Amygdala (tissue), 56 donors: ENCODE results near the gene ULK3.

Source experiments
- DNase-seq, 56 donors: peaks; one replicate each; lab custom pipeline; 2025; lab: John Stamatoyannopoulos, UW

ULK3 gene

DNA sequence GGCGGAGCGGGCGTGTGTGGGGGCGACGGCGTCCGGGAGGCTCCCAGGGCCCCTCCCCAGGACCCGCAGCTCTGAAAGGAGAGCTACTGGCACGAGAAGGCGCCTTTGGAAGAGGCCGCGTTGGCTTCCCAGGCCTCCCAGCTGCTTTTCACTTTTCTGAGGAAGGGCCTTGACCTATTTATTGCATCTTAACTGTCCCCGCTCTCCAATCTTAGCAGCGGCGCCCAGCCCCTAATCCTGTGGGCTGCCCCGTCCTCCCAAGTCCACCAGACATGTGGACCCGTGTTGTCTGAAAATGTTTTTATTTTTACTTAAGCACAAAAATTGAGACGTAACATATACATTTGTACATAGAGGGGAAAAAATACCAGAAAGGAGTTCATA lies 481 bp upstream of the ULK3 start:
- DNase-seq = no peak

DNA sequence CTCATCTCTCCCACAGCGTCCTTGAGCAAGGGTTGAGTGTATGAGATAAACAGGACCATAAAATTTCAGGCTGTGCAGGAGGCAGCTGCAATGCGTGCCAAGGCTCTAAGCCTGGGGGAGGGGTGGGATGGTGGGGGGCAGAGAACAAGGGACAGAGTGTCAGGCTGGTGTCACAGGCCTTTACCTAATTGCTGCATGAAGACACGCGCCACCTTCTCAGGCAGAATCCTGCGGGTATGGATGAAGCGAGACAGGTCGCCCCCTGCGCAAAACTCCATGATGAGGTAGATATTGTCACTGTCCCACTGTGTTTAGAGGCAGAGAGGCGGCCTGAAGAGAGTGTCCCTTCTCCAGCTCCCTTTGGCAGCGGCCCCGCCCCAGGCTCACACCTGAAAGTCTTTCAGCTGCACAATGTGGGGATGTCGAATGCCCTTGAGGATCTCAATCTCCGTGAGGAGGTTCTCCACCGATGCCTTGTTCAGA lies 1.0 kb downstream of the ULK3 start:
- no peak for DNase-seq

DNA sequence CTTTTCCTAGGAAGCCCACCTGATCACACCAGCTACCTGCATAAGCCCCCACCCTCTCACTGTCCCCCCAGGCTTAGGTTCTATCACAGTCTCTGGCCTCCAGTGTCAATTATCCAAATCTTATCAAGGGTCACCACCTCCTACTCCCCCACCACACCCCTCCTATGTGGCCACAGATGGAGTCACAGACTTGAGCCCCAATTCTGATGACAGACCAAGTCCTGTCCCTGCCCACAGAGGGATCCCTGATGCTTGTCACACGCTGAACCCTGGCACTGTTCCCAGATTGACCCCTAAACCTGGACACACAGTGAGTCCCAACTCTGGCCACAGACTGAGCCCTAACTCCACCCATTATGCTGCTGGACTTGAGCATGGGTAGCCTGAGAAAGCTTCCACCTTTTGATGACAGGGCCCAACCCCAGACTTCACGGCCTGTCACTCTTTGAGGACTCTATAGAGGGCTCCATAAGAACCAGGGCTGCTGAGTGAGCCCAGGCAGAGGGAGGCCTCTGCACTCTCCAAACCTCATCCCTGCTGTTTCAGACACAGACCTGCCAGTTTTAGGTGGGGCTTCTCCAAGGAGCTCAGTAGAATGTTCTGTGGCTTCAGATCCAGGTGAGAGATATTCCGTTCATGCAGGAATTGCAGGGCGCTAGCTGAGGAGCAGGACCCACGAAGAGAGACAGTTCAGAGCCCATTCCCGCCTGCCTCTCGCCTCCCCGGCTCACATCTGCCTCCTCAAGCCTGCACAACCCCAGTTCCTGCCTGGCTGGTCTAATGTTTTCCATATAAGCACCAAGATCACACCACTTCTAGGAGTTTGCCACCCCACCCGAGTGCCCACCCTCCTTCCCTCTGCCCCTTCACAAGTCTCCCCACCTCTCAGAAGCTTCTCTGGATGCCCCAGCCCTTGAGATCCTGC lies 1.8 kb downstream of the ULK3 start:
- DNase-seq = no peak

DNA sequence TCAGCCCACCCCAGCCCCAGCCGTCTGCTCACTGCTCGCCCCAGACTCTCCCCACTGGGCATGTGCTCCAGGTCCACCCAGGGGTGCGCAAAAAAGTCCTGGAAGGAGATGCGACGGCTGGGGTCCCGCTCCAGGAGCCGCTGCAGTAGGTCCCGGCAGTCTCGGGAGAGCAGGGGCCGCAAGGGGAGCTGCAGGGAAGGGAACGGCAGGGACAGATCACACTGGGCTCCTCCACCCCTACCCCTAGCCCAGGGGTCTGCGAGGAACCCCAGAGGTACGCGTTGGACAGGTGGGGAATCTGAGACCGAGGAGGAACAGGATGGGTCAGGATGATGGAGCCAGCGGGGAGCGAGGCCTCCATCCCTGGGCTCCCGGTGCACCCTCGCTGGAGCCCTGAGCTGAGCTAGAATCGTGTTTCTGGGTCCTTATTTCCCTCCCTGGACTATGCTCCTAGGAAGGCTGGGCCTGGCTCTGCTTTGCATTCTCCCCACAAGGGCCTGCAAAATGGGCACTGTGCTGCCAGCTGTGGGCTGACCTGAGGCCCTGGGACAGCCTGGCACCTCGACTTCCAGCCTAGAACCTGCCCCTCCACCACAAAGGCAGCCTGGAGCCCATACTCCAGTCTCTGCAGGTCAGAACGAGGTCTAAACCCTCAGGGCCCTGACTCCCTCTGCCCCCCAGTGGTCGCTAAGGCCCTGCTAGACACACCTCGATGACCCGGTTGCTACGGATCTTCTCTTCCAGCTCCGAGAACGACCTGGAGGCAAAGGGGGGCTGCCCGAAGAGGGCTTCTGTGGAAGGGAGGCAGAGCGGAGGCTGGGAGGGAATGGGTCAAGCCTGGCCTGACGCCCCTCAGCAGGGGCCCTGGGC lies 3.2 kb downstream of the ULK3 start:
- no peak for DNase-seq

DNA sequence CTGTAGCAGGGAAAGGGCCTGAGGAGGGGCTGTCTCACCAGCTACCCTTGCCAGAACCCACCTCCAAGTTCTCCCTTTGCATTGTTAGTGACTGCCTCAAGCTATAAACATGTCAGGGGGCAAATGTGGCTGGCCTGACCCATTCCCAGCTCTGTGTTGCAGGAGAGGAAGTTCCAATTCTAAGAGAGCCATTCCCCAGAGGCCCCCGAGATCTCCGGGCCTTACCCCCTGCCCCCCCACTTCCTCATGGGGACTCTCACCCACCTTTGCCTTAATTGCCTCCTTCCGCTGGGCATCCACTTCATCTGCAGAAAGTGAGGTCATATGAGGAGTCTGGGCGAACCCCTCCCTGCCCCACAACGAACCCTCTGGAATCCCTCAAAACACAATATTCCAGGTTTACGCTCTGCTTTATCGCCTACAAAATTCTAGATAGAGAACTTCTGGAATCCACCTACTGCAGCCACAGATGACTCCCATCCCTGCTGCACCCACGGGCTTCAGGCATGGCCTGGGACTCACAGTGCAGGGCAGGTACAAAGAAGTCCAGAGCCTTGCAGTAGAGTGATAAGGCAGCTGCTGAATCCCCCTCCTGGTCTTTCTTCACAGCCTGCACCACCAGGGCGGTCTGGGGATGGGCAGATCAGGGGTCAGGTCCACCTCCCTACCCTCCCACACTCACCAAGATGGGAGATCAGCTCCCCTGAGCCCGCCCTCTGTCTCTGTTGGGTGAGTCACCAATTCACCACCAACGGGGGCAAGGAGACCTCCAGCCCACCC lies 4.0 kb downstream of the ULK3 start:
- DNase-seq = no peak

DNA sequence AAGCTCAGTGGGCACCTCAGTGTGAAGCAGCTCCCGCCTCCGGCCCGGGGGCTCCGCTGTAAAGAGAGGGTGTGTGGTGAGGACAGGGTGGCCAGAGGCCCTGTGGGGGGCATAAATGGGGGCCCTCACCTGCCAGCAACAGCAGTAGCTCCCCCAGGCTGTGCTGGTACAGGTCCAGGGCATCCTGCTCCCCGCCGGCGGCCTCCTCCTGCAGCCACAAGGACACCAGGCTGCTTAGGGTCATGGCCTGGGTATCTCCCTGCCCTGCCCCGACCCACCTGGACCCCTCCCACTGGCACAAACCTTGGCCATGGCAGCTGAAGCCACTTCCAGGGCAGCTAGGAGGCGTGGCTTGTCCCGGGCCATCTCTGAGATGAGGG lies 4.8 kb downstream of the ULK3 start:
- DNase-seq = no peak

DNA sequence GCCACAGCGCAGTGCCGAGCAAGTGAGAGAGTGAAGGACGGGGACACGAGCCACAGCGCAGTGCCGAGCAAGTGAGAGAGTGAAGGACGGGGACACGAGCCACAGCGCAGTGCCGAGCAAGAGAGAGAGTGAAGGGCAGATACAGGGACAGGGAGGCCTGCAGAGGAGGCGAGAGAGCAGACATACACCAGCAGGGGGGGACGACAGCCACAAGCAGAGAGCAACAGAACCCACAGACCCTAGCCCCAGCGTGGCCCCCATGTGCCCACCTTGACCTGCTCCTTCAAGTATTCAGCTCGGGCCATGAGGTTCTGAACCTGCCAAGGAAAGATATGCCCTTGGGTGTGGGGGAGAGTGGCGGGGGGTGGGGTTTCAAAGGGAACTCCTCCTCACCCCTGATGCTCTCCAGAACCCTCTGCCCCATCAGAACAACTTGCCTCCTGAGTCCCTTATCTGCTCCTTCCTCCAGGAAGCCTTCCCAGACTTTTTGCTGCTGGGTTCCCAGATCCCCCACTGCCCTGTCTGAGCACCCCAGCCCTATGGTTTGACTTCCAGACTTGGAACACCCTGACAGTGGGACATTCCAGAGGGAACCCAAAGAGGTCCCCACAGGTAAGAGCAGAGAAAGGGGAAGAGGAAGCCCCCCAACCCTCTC lies 5.3 kb downstream of the ULK3 start:
- no peak for DNase-seq

DNA sequence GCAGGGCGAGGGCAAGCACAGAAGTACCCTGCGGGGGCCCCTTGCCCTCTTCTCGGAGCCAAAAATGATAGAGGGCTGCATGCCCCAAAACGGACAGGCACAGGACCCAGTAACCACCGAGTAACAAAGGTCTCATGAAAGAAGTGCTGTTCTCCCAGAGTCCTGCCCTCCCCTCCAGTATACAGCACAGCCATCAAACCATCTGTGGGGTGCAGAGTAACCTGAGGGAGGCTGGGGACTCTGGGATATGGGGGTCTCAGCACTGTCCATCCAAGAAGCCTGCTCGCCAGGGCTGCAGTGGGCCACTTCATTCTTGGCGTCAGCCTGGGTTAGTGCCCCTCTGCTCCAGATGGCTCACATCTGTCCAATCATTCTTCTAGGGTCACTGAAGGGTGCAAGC lies 6.1 kb downstream of the ULK3 start:
- no peak for DNase-seq

DNA sequence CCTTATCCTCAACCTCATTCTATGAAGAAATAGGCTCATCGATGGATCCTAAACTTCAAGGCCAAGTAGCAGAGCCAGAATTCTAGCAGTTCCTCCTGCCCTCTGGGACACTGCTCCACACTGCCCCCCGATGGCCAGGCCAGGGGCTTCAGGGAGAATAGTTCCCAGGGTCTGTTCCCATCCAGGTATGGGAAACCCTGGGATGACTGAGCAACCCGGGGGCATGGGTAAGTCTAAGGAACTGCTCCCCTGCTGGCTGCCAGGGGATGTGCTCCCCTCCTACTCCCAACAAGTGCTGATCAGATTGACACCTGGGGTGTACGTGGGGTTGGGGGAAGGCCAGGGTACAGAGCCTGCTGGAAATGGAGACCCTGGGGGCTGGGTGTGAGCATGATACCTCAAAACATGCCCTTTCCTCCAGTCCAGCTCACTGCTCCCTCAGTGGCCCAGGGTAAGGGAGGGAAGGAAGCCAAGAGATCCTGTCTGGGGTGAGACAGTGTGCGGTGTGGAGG lies 7.6 kb downstream of the ULK3 start:
- DNase-seq = peak in 15 of 56 donors; percentile 8 to 58 (median 19)

DNA sequence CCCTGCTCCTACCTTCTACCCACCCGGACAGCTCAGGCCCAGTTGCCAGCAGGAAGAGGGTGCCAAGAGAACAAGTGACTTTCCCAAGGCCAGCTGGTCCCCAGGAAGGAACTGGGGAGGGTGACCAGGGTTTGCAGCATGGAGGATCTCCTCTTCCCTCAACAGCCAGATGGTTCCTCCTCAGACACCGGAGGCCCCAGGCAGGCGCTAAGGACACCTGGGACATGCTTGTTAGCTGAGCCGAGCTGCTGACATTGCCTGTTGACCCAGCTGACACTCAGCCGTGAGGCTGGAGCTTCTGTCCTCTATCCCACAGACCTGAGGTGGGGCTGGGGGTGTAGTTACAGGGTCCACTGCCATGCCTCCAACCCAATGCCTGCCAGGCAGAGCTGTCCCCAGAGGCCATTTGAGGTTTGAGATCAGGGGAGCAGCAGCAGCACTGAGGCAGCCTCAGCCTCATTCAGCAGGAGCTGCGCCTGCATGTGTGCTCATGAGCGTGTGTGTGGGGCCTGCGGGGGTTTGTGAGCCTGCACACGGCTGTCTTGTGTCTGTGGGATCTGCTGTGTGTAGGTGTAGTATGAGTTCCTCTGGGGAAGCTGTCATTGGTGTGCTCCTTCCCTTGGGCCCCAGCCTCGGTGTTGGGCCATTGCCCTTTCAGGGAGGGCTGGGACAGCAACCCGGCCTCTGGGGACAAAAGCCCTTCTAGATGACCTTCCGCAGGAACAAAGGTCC lies 9.4 kb downstream of the ULK3 start:
- peak in 10 of 56 donors; percentile 12 to 57 (median 22) for DNase-seq

DNA sequence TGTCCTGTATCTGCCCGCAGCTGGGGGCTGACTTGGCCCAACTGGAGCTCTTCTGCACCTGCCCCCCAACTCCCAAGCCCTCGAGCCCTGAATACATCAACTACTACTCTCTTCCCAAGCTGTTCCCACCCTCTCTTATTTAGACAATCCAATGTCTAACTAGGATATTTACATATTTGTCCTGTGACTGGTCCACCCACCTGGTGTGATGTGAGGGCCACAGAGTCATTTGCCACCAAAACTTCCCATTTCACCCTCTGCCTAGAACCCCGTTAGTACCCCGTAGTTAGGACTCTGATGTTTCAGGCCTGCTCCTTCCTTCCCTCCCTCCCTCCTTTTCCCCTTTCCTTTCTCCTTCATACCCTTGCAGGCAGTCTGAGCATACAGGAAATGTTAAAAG lies 10.1 kb downstream of the ULK3 start:
- DNase-seq = no peak

DNA sequence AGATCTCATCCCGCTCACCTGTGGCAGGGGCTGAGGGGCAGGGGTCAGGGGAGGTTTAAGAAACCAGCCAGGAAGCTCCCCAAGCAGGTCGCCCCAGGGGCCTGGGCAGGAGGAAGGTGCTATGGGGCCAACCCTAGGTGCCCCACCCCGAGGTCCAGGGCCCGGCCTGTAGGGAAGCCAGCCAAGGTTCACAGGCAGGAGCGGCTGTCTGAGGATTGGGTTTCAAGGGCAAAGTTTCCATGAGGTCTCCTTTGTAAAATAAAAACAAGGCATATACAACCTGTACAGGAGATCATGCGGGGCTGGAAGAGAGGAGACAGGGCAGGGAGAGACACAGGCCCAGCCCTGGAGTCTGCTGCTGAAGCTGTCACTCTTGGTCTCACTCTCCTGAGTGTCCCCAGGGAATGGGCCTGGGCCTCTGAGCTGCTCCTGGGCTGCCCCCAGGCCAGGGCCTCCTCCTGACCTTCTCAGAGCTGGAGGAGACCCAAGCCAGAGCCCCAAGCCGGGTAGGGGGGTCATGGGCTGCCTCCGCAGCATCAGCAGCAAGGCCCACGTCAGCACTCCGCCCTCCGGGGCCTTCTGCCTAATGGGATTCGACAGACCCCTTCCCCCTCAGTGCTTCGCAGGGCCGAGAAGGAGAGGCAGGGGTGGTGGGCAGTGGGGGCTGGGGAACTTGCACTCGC lies 11.0 kb downstream of the ULK3 start:
- DNase-seq = no peak

DNA sequence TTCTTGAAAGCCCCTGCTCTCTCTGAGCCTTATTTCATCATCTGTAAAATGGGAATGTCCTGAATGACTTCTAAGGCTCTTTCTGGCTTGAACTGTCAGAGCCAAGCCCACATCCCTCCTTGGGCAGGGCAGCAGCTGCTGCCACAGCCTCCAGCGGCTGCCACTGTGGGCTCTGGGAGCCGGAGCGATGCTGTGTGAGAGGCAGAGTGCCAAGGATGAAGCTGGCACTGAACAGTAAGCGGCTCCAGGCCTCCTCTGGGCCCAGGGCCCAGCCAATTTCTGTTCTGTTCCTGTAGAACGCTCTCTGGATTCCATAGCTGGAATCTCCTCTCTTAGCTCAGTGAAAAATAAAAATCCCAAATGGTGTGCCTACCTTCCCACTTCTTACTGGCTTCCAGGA lies 12.1 kb downstream of the ULK3 start:
- peak in 46 of 56 donors; percentile 7 to 79 (median 46) for DNase-seq

DNA sequence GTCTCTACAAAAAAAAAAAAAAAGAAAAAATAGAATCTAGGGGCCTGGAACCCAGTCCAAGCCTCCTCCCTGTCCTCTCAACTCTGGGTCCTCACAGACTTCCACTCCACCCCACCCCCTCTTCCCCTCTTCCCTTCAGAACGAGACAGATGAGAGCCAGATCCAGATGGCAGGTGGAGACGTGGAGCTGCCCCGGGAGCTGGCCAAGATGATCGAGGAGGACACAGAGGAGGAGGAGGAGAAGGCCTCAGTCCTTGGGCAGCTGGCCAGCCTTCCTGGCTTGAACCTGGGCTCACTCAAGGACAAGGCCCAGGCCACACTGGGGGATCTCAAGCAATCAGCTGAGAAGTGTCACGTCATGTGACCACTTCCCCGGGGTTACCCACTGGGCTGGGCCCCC lies 13.0 kb downstream of the ULK3 start:
- no peak for DNase-seq

DNA sequence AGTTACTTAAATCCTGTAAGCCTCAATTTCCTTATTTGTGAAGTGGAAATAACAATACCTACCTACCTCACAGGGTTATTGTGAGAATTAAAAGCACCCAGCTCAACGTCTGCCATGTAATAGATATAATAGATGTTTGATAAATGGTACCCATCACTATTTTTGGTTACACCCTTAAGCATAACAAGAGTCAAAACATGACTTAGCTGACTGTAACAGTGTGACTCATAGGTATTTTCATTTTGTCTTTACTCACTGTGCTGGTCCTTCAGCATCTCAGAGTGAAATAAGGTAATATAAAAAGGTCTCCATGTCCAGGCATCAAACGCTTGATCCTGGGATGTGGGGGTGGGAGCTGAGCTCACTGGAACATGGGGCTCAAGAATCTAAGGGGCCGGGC lies 13.5 kb downstream of the ULK3 start:
- DNase-seq = no peak

DNA sequence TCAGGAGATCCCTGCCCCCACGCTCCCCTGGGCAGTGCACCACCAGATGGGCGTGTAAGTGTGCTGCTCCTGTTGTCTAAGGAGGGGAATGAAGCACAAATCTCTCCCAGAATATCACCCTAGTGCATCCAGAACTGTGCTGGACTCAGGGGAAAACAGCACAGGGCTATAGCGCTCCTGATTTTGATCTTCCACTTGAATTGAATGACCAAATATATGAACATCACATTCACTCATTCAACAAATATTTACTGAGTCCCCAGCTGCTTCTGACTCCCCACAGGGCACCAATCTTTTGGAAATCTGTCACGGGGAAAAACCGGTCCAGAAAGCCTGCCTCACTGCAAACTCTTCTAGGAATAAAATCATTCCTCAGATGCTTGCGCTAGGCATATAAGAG lies 14.1 kb downstream of the ULK3 start:
- DNase-seq = no peak

DNA sequence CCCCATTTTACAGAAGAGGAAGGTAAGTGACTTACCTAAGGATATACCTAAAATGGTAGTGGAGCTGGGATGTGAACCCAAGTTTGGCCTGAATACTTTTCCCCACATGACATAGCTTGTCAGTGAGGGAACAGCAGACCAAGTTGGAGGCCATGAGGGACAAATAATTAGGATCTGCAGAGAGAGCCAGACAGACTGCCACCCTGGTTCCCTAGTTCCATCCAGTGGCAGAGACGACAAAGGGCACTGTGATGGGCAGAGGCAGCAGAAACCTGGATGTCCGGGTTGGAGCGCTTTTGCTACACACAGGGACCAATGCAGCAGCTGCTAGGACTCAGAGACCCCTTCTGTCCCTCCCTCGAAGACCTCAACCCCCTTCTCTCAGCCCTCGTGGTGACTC lies 15.3 kb downstream of the ULK3 start:
- DNase-seq = no peak

DNA sequence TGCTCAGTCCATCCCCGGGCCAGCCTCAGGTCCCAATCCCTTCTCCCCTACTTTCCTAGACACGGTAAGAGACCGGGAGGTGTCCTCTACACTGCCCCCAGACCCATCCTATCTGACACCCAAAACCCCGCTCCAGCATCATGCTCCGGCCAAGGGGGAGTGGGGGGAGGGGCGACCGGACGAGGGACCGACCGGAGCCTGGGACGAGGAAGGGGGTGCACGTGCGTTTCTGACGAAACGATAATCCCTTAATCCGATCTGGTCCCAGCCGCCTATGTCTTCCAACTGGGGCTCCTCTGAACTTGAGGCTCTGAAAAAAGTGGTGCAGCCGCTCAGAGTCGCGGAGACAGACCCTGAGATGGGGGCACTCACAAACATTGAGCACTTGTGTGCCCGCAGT lies 16.0 kb downstream of the ULK3 start:
- DNase-seq = no peak

DNA sequence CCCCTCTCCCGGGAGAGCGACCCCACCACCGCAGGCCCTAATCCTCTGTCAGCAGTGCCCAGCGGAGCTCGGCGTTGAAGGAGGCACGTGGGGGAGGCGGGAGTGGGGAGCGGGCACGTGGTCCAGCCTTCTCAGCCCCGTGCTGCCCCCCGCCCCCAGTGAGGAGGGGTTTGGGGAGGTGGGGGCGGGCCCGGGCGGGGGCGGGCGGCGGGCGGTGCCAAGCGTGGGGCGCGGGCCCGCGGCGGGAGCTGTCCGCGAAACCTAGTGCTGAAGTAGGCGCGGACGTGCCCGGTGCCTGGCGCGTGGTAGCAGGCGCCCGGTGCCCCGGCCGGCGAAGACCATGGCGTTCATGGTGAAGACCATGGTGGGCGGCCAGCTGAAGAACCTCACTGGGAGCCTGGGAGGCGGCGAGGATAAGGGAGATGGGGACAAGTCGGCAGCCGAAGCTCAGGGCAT lies 16.6 kb downstream of the ULK3 start, which contains the start of gene CPLX3:
Gene CPLX3 (plus strand): TSS at position 264 of the 456 bp plus-strand sequence. CDS start 77 bp downstream, at position 341.
- peak in 13 of 56 donors; percentile 9 to 59 (median 30) for DNase-seq
